Smooth muscle cell (in vitro differentiated cells): ENCODE measurements around the gene ATXN7L2. TPM values are rescaled to one million over a fixed set of nuclear protein-coding genes. Genes with fewer than 3 reads are reported as not detected.
A peak's percentile ranks its signal among the peaks of the same experiment; 100 is the strongest.

Experiments
- DNase-seq: peaks from one replicate; lab custom pipeline; 2025; ENCODE audit not compliant: unreplicated experiment; lab: John Stamatoyannopoulos, UW
- H2AFZ ChIP-seq: fragments of 200-600 bp; sonication (generic); 2 replicates; pipeline ENCODE4 v1.6.0; 2016; ENCODE audit warnings: antibody characterized with exemption, low read depth, mild to moderate bottlenecking
- H3F3A ChIP-seq: fragments of 200-600 bp; sonication (generic); 2 replicates; pipeline ENCODE4 v1.6.0; 2017; ENCODE audit warnings: antibody characterized with exemption, low read depth
- H3K27ac ChIP-seq: fragments of 200-600 bp; sonication (generic); 2 replicates; pipeline ENCODE4 v1.5.1; 2016; ENCODE audit warnings: low read depth, mild to moderate bottlenecking
- H3K27me3 ChIP-seq: fragments of 200-600 bp; sonication (generic); 2 replicates; pipeline ENCODE4 v1.6.1; 2016; ENCODE audit warnings: low read depth, mild to moderate bottlenecking
- H3K36me3 ChIP-seq: fragments of 200-600 bp; sonication (generic); 2 replicates; pipeline ENCODE4 v1.5.1; 2016; ENCODE audit warnings: low read depth
- H3K4me1 ChIP-seq: fragments of 200-600 bp; sonication (generic); 2 replicates; pipeline ENCODE4 v1.5.1; 2016; ENCODE audit warnings: low read depth
- H3K4me2 ChIP-seq: fragments of 200-600 bp; sonication (generic); 2 replicates; pipeline ENCODE4 v1.6.0; 2016; ENCODE audit warnings: mild to moderate bottlenecking
- H3K4me3 ChIP-seq: fragments of 200-600 bp; sonication (generic); 2 replicates; pipeline ENCODE4 v1.5.1; 2016; ENCODE audit warnings: mild to moderate bottlenecking
- H3K79me2 ChIP-seq: fragments of 200-600 bp; sonication (generic); 2 replicates; pipeline ENCODE4 v1.6.0; 2016; ENCODE audit warnings: low read depth, mild to moderate bottlenecking
- H3K9ac ChIP-seq: fragments of 200-600 bp; sonication (generic); 2 replicates; pipeline ENCODE4 v1.6.0; 2016; ENCODE audit warnings: low read depth
- H3K9me3 ChIP-seq: fragments of 200-600 bp; sonication (generic); replicated peaks from 2 replicates; pipeline ENCODE4 v1.5.1; 2016; ENCODE audit warnings: low read depth
- H4K20me1 ChIP-seq: fragments of 200-600 bp; sonication (generic); 2 replicates; pipeline ENCODE4 v1.6.0; 2016; ENCODE audit warnings: low read depth
- CTCF ChIP-seq: fragments of 200-600 bp; sonication (generic); IDR thresholded peaks from 2 replicates; pipeline ENCODE4 v1.5.1; 2017; ENCODE audit warnings: borderline replicate concordance, mild to moderate bottlenecking, antibody characterized with exemption; ENCODE audit not compliant: insufficient read depth, poor library complexity, severe bottlenecking
- WGBS: methylation state at CpG from one replicate; pipeline ENCODE4 v1.1.7; 2016; ENCODE audit warnings: low lambda C conversion rate; 5-methylcytosine and 5-hydroxymethylcytosine counted together
- polyA plus RNA-seq: library from polyadenylated mRNA; unstranded; fragments of >200 nt; fragmentation: Nextera tagmentation; extraction: Ambion mirVana; gene quantifications from 2 replicates; pipeline ENCODE4 v1.2.1, GENCODE V29; 2016
- total RNA-seq: library from RNA; depleted of rRNA; stranded (reverse); fragments of >200 nt; gene quantifications from 2 replicates; pipeline ENCODE4 v1.2.3, GENCODE V29; 2014

The ATXN7L2 gene
- total and polyA plus RNA-seq, 2 experiments from 2014 or later, result 1.9 to 6.2 TPM

- no peak overlapping the region for H2AFZ ChIP-seq
- H3K9ac ChIP-seq, result no peak overlapping the region
- no peaks in the 10 kb centered on the region for H4K20me1 ChIP-seq
- no peaks in the 10 kb centered on the region for H3K36me3 ChIP-seq
- H3K4me1 ChIP-seq, result no peaks in the 10 kb centered on the region
- no peak for DNase-seq
- 53% methylated on average over 16 of the region's 16 CpGs for WGBS
- no peaks in the 10 kb centered on the region for H3K9me3 ChIP-seq
- peaks cover 5% of the 10 kb centered on the region for H3K27me3 ChIP-seq
- no peak for TF ChIP-seq CTCF
- H3K27ac ChIP-seq, result no peak overlapping the region
- no peaks in the 10 kb centered on the region for H3K79me2 ChIP-seq
- H3F3A ChIP-seq, result no peaks in the 10 kb centered on the region
- H3K4me3 ChIP-seq, result no peak overlapping the region
- peak overlapping the region; percentile 49 for H3K4me2 ChIP-seq
These were observed 48.2 kb downstream of the ATXN7L2 start for GRCh38 chr1:109531826-109532364.

GRCh38 chr1:109532365-109533136 is 48.8 kb downstream of the ATXN7L2 start:
- TF ChIP-seq CTCF, result peak; percentile 90
- no peaks in the 10 kb centered on the region for H3K9me3 ChIP-seq
- H3F3A ChIP-seq, result no peaks in the 10 kb centered on the region
- no peak overlapping the region for H3K27ac ChIP-seq
- H3K4me2 ChIP-seq, result peak overlapping the region; percentile 63
- H3K36me3 ChIP-seq, result no peaks in the 10 kb centered on the region
- peak overlapping the region; percentile 82 for H2AFZ ChIP-seq
- DNase-seq, result peak; percentile 65
- H4K20me1 ChIP-seq, result no peaks in the 10 kb centered on the region
- H3K9ac ChIP-seq, result no peak overlapping the region
- peak overlapping the region; percentile 15 for H3K4me3 ChIP-seq
- no peaks in the 10 kb centered on the region for H3K4me1 ChIP-seq
- WGBS, result 22% methylated on average over 12 of the region's 12 CpGs
- H3K79me2 ChIP-seq, result no peaks in the 10 kb centered on the region
- no peaks in the 10 kb centered on the region for H3K27me3 ChIP-seq

GRCh38 chr1:109534307-109534858 is 50.7 kb downstream of the ATXN7L2 start:
- Histone ChIP-seq H3K9me3 (no peaks in the 10 kb centered on the region), H4K20me1 (no peaks in the 10 kb centered on the region), H3F3A (no peaks in the 10 kb centered on the region), H3K4me1 (no peaks in the 10 kb centered on the region), H3K4me3 (no peak overlapping the region), H3K9ac (no peak overlapping the region), H3K79me2 (no peaks in the 10 kb centered on the region), H3K27me3 (no peaks in the 10 kb centered on the region), H3K4me2 (no peak overlapping the region), H3K27ac (no peak overlapping the region), H3K36me3 (no peaks in the 10 kb centered on the region), H2AFZ (no peak overlapping the region)
- no peak for TF ChIP-seq CTCF
- DNase-seq, result no peak
- WGBS, result 91% methylated on average over 1 of the region's 1 CpG
